Stomach smooth muscle (tissue), 2 donors: ENCODE results near the gene CATSPERD.
"Not testable (repeated sequence)": the region's sequence is repeated elsewhere in the genome, so short reads cannot be mapped to it uniquely, and the experiment has no call there.

Source experiments
- H3K27ac ChIP-seq: one replicate; pipeline ENCODE4 v1.7.0; 2013; ENCODE audit warnings: mild to moderate bottlenecking, low read length, inconsistent platforms
- H3K27me3 ChIP-seq, 2 donors: one replicate each; pipeline ENCODE4 v1.7.0; 2013; ENCODE audit warnings: low read length in 2 of 2; ENCODE audit not compliant: insufficient read depth in 2 of 2, control insufficient read depth in 1 of 2
- H3K36me3 ChIP-seq, 2 donors: one replicate each; pipeline ENCODE4 v1.7.0; 2013; ENCODE audit warnings: low read length in 2 of 2; ENCODE audit not compliant: control insufficient read depth in 2 of 2, insufficient read depth in 2 of 2
- H3K4me1 ChIP-seq: one replicate; pipeline ENCODE4 v1.7.0; 2013; ENCODE audit warnings: low read length; ENCODE audit not compliant: control insufficient read depth, insufficient read depth
- H3K4me3 ChIP-seq, 2 donors: one replicate each; pipeline ENCODE4 v1.7.0; 2013; ENCODE audit warnings: low read length in 2 of 2
- H3K9ac ChIP-seq, 2 donors: one replicate each; pipeline ENCODE4 v1.7.0; 2013; ENCODE audit warnings: low read length in 2 of 2, mild to moderate bottlenecking in 1 of 2
- H3K9me3 ChIP-seq, 2 donors: one replicate each; pipeline ENCODE4 v1.7.0; 2013; ENCODE audit warnings: low read length in 2 of 2; ENCODE audit not compliant: control insufficient read depth in 2 of 2
- donor health status: healthy.
- donor health status: Pancreatic carcinoma.

Gene CATSPERD

DNA sequence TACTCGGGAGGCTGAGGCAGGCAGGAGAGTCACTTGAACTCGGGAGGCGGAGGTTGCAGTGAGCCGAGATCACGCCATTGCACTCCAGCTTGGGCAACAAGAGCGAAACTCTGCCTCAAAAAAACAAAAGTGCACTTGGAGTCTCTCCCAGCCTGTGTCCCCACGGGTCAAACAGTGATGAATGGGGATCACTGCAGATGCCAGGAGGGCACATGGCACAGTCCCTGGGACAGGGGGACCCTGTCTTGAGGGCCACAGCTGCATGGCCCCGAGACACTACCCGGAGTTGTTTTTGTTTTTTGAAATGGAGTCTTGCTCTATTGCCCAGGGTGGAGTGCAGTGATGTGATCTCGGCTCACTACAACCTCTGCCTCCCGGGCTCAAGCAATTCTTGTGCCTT lies 60.5 kb downstream of the CATSPERD start:
- H3K27me3 ChIP-seq, H3K9me3 ChIP-seq, H3K4me3 ChIP-seq, H3K4me1 ChIP-seq, H3K9ac ChIP-seq, H3K27ac ChIP-seq: not testable (repeated sequence)
- H3K36me3 ChIP-seq = peaks cover 3 to 10% of the 10 kb centered on the region in 2 donors

GRCh38 chr19:5782322-5782721 lies 61.9 kb downstream of the CATSPERD start:
- no peaks in the 10 kb centered on the region for H3K27me3 ChIP-seq
- peaks cover 15 to 23% of the 10 kb centered on the region in 2 donors for H3K36me3 ChIP-seq
- H3K4me1 ChIP-seq = no peaks in the 10 kb centered on the region

DNA sequence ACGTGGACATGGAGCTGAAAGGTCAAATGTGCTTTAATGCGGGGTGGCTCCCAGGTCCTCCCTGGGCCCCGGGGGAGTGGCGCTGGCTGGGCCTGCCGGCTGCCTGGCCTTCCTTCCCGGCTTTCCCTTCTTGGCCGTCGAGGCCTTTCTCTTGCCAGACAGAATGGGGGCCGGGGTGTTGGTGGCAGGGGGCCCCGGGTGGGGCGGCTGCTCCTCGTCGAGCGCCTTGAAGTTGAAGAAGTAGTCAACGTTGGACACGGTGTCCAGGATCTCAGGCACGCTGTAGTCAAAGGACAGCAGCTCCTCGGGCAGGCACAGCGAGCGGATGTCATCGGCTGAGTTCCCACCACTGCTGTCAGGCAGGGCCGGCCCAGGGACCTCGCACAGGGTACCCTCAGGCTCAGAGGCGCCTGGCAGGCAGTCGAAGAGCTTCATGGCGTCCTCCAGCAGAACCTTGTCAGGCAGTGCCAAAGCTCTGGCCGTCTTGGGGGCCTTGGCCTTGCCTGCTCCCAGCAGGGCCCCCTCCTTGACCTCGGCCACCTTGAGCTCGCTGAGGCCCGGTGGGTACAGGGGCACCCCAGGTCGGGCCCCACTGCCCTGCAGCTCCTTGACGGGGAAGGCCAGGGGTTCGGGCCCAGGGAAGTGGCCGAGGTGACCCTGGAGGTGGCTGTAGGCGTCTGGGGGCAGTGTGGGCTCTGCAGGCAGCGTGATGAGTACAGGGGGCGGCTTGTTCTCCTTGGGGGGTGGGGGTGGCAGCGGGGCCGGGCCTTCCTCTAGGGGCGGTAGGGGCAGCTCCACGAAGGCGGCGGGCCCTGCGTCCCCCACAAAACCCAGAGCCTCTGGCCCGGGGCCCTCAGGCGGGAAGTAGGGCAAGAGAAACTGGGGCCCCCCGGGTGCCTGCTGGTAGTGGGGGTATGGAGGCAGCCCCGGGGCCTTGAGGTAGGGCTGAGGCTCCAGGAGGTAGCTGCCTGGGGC lies 62.8 kb downstream of the CATSPERD start:
- Histone ChIP-seq H3K27ac (no peak overlapping the region), H3K36me3 (peaks cover 24 to 32% of the 10 kb centered on the region in 2 donors), H3K9ac (no peak overlapping the region), H3K9me3 (no peaks in the 10 kb centered on the region), H3K27me3 (no peaks in the 10 kb centered on the region), H3K4me3 (no peak overlapping the region), H3K4me1 (no peaks in the 10 kb centered on the region)

More at GRCh38 chr19:5782322-5782721, 61.9 kb downstream of the CATSPERD start:
- no peaks in the 10 kb centered on the region for H3K9me3 ChIP-seq
- H3K9ac ChIP-seq = no peak overlapping the region
- no peak overlapping the region for H3K27ac ChIP-seq
- H3K4me3 ChIP-seq = no peak overlapping the region

- Histone ChIP-seq H3K36me3 (peaks cover 35 to 37% of the 10 kb centered on the region in 2 donors), H3K4me3 (no peak within 1 kb of the TSS), H3K4me1 (no peaks in the 10 kb centered on the region), H3K27ac (no peak within 1 kb of the TSS), H3K9me3 (no peaks in the 10 kb centered on the region), H3K9ac (no peak within 1 kb of the TSS), H3K27me3 (no peaks in the 10 kb centered on the region)
Measured at GRCh38 chr19:5784581-5785147, 64.2 kb downstream of the CATSPERD start, which contains the start of gene PRR22. PRR22 (minus strand) TSS chr19:5784746; CDS start chr19:5784660, 86 bp downstream.

DNA sequence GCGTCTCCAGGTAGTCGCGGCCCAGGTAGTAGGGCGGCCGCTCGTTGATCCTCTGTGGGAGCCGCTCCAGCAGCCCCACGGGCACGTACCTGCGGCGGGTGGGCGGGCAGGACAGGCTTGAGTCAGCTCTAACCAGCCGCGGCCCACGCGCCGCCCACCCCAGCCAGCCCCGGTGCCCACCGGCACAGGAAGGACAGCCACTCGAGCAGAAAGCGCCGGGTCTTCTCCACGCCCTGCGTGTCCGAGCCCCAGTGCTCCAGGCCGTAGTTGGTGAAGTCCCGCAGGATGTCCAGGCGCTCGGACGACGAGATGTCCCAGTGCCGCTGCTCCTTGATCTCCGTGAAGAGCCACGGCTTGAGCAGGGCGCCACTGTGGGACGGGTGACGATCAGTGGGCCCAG lies 65.0 kb downstream of the CATSPERD start:
- no peak overlapping the region for H3K9ac ChIP-seq
- H3K27ac ChIP-seq = no peak overlapping the region
- no peaks in the 10 kb centered on the region for H3K9me3 ChIP-seq
- H3K36me3 ChIP-seq = peaks cover 35 to 41% of the 10 kb centered on the region in 2 donors
- H3K27me3 ChIP-seq = no peaks in the 10 kb centered on the region
- H3K4me1 ChIP-seq = peaks cover 5% of the 10 kb centered on the region
- no peak overlapping the region for H3K4me3 ChIP-seq

- no peak overlapping the region for H3K9ac ChIP-seq
- H3K27me3 ChIP-seq = no peaks in the 10 kb centered on the region
- H3K36me3 ChIP-seq = peaks cover 35 to 41% of the 10 kb centered on the region in 2 donors
- no peaks in the 10 kb centered on the region for H3K9me3 ChIP-seq
- no peak overlapping the region for H3K4me3 ChIP-seq
- H3K27ac ChIP-seq = no peak overlapping the region
- H3K4me1 ChIP-seq = peaks cover 6% of the 10 kb centered on the region
Measured at GRCh38 chr19:5786593-5787408, 66.4 kb downstream of the CATSPERD start.

DNA sequence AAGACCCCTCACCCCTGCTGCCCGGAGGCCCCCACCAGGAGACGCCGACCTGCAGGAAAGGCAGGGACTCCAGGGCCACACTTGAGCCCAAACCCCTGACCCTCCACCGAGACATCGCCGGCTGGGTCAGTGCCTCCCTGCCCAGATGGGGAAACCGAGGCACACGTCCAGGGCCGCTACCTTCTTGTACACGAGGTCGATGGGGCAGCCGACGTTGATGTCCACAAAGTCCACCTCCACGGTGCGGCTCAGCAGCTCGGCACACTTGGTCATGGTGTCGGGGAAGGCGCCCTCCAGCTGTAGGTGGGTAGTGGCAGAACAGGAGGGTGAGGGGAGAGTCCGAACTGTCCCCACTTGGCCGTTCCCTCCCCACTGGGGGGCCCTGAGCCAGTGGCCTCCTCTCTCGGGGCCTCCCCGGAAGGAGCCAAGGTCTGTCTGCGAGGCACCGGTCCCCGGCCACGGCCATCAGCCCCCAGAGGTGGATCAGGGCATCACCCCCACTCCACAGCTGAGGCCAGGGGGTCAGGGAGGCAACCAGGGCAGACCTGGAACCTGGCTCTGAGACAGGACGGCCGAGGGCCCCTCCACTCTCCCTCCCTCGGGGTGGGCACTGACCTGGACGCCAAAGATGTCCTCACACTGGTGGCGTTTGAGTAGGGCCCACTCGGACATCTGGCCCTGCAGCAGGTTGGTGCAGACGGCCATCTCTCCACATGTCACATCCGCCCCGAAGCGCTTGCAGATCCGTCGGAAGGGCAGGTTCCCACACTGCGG lies 67.2 kb downstream of the CATSPERD start:
- no peaks in the 10 kb centered on the region for H3K27me3 ChIP-seq
- peaks cover 6% of the 10 kb centered on the region for H3K4me1 ChIP-seq
- no peak overlapping the region for H3K9ac ChIP-seq
- H3K9me3 ChIP-seq = no peaks in the 10 kb centered on the region
- no peak overlapping the region for H3K27ac ChIP-seq
- H3K36me3 ChIP-seq = peaks cover 35 to 41% of the 10 kb centered on the region in 2 donors
- H3K4me3 ChIP-seq = no peak overlapping the region

DNA sequence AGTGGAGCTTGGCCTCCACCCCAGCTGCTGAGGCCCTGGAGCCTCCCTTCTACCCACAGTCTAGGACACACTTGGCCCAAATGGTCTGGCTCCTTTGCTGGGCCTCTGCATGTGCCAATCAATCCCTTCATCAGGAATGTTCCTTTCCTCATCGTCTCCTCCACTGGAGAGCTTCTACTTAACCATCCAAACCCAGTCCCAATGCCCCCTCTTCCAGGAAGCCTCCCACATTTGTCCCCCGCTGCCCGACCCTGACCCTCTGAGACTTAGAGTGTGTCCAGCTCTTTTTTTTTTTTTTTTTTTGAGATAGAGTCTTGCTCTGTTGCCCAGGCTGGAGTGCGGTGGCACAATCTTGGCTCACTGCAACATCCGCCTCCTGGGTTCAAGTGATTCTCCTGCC lies 68.0 kb downstream of the CATSPERD start:
- no peak overlapping the region for H3K9ac ChIP-seq

GRCh38 chr19:5789351-5789761 lies 68.9 kb downstream of the CATSPERD start:
- Histone ChIP-seq H3K36me3 (peaks cover 35 to 39% of the 10 kb centered on the region in 2 donors), H3K4me3 (no peak overlapping the region), H3K27ac (no peak overlapping the region), H3K27me3 (no peaks in the 10 kb centered on the region), H3K4me1 (peaks cover 6% of the 10 kb centered on the region), H3K9me3 (no peaks in the 10 kb centered on the region), H3K9ac (no peak overlapping the region)

More for the DNA sequence above, 68.0 kb downstream of the CATSPERD start:
- no peak overlapping the region for H3K27ac ChIP-seq
- no peaks in the 10 kb centered on the region for H3K9me3 ChIP-seq
- peaks cover 6% of the 10 kb centered on the region for H3K4me1 ChIP-seq
- peaks cover 35 to 41% of the 10 kb centered on the region in 2 donors for H3K36me3 ChIP-seq
- no peaks in the 10 kb centered on the region for H3K27me3 ChIP-seq
- H3K4me3 ChIP-seq = no peak overlapping the region
